Stomach (tissue), 9 donors: Measurements from ENCODE around the gene RPS18. TPM values are rescaled to one million over a fixed set of nuclear protein-coding genes. Genes with fewer than 3 reads are reported as not detected.
A peak's percentile ranks its signal among the peaks of the same experiment; 100 is the strongest.

Experiments
- DNase-seq, 2 donors: peaks; one replicate each; pipeline versions ENCODE4 v3.0.0 to v3.0.0-alpha.2; 2013 to 2019
- H3K27ac ChIP-seq, 5 donors: fragments of 200-600 bp in 4 of 5; sonication (generic) in 4 of 5; one replicate each; pipeline ENCODE4 v1.5.1; 2013 to 2019; ENCODE audit warnings: mild to moderate bottlenecking in 1 of 5, moderate library complexity in 1 of 5
- H3K27me3 ChIP-seq, 3 donors: fragments of 200-600 bp; sonication (generic); one replicate each; pipeline ENCODE4 v1.5.1; 2017 to 2019; ENCODE audit warnings: mixed run types in 1 of 3
- H3K36me3 ChIP-seq, 4 donors: fragments of 200-600 bp; sonication (generic); 1 replicate in 3 of 4; 2 replicates in 1 of 4; pipeline ENCODE4 v1.5.1; 2016 to 2019
- H3K4me1 ChIP-seq, 4 donors: fragments of 200-600 bp; sonication (generic); one replicate each; pipeline ENCODE4 v1.5.1; 2016 to 2019
- H3K4me3 ChIP-seq, 4 donors: fragments of 200-600 bp; sonication (generic) in 3 of 4; one replicate each; pipeline ENCODE4 v1.5.1; 2016 to 2019; ENCODE audit warnings: mild to moderate bottlenecking in 1 of 4
- H3K9me3 ChIP-seq, 4 donors: fragments of 200-600 bp; sonication (generic); one replicate each; pipeline ENCODE4 v1.5.1; 2016 to 2019
- EP300 ChIP-seq: sonication (generic); formaldehyde crosslinking; IDR thresholded peaks from one replicate; pipeline ENCODE4 v1.6.1; 2017; ENCODE audit warnings: antibody characterized with exemption
- POLR2A ChIP-seq, 4 donors: fragments of 450-650 bp; IDR thresholded peaks; one replicate each; pipeline ENCODE4 v1.6.1; 2016; ENCODE audit warnings: antibody characterized with exemption in 4 of 4, control low read depth in 2 of 4, mild to moderate bottlenecking in 1 of 4, moderate library complexity in 1 of 4
- POLR2AphosphoS5 ChIP-seq, 3 donors: sonication (generic); formaldehyde crosslinking; IDR thresholded peaks; one replicate each; pipeline ENCODE4 v1.6.1; 2016; ENCODE audit warnings: antibody characterized with exemption in 3 of 3
- WGBS, 5 donors: extraction: QIAGEN DNeasy Blood & Tissue Kit in 3 of 5; methylation state at CpG; one replicate each; pipeline versions ENCODE4 v1.1.5 to v1.1.7; 2013 to 2018; 5-methylcytosine and 5-hydroxymethylcytosine counted together
- intact Hi-C: fragments of 100-400 bp; cut with DNase I; formaldehyde crosslinking; loops from one replicate; pipeline ENCODE4 v1.15.1; 2023; ENCODE audit warnings: low total_unique reads
- polyA plus RNA-seq, 3 donors: library from polyadenylated mRNA; stranded (reverse); fragments of 200-250 nt; gene quantifications; one replicate each; pipeline ENCODE4 v1.2.3, GENCODE V29; 2013
- total RNA-seq, 5 donors: library from RNA; depleted of rRNA; stranded (reverse); fragments of >200 nt; gene quantifications; one replicate each; pipeline versions ENCODE4 v1.1.0 to v1.2.3, GENCODE V29; 2014 to 2016
- TF ChIP-seq, protein P1 (sequence below), 7 experiments: fragments of 450-650 bp in 4 of 7; fragments of 200-600 bp in 3 of 7; sonication (generic) in 3 of 7; IDR thresholded peaks; one replicate each; pipeline ENCODE4 v1.5.1; 2016 to 2019; ENCODE audit warnings: antibody characterized with exemption in 7 of 7, control low read depth in 2 of 7, mild to moderate bottlenecking in 1 of 7
- donor health status: healthy with polysubstance abuse.
- donor health status: Bipolar disorder and iron deficiency.
- donor health status: healthy.

RPS18 gene
- total and polyA plus RNA-seq, 8 donors = 279 to 9,227 (median 2,699) TPM

DNA sequence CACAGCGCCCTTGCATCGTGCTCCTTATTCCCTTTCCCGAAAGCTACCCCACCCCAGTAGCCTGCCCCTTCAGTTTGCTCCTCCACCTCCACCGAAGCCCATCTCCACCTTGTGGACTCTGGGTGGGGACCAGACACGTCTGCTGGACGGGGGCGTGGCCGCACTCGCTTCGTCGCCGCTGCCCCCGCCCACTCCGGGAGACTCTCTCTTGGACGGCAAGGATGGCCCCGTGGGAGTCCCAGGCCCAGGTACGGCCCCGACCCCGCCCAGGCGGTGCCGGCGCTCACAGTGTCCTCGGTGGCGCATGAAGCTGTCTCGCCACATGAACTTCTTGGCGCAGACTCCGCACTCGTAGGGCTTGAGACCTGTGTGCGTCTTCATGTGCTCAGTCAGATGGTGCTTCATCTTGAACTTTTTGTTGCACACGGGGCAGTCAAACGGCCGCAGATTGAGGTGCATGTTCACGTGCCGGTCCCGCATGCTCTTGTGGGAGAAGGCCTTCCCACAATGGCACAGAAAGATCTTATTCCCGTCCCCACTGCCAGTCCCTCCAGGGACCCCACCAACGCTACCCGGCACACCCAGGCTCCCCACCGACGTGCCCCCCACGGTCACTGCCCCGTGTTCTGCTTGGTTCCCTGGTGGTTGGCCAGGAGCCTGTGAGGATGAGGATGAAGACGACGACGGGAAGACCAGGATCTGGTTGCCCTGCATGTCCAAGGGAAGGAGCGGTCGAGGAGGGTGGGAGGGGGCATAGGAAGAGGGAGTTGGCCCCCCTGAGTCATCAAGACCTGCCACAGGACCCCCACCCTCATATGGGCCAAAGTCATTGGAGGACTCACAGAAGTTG lies 43.3 kb downstream of the RPS18 start:
- TF ChIP-seq EP300 (no peak), POLR2AphosphoS5 (IDR thresholded peaks at IDR 0.05) (peak in 1 of 3 donors; percentile 44), POLR2A (IDR thresholded peaks at IDR 0.05) (no peak)
- TF ChIP-seq, protein P1, sequence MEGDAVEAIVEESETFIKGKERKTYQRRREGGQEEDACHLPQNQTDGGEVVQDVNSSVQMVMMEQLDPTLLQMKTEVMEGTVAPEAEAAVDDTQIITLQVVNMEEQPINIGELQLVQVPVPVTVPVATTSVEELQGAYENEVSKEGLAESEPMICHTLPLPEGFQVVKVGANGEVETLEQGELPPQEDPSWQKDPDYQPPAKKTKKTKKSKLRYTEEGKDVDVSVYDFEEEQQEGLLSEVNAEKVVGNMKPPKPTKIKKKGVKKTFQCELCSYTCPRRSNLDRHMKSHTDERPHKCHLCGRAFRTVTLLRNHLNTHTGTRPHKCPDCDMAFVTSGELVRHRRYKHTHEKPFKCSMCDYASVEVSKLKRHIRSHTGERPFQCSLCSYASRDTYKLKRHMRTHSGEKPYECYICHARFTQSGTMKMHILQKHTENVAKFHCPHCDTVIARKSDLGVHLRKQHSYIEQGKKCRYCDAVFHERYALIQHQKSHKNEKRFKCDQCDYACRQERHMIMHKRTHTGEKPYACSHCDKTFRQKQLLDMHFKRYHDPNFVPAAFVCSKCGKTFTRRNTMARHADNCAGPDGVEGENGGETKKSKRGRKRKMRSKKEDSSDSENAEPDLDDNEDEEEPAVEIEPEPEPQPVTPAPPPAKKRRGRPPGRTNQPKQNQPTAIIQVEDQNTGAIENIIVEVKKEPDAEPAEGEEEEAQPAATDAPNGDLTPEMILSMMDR (IDR thresholded peaks at IDR 0.05) = no peak
- intact Hi-C loops = no loop called here
- no peaks in the 10 kb centered on the region for H3K9me3 ChIP-seq
- H3K27me3 ChIP-seq = no peaks in the 10 kb centered on the region
- peak overlapping the region; percentile 64 to 96 (median 76) for H3K4me3 ChIP-seq
- peaks cover 25 to 46% (median 41%) of the 10 kb centered on the region in 4 donors for H3K36me3 ChIP-seq
- H3K4me1 ChIP-seq = peaks cover 37 to 82% (median 76%) of the 10 kb centered on the region in 4 donors
- DNase-seq = peak; percentile 65 to 80
- 34 to 48% (median 36%) methylated on average over 43 to 47 of the region's 47 CpGs for WGBS, 5 donors
- H3K27ac ChIP-seq = peak overlapping the region; percentile 91 to 97 (median 97)

DNA sequence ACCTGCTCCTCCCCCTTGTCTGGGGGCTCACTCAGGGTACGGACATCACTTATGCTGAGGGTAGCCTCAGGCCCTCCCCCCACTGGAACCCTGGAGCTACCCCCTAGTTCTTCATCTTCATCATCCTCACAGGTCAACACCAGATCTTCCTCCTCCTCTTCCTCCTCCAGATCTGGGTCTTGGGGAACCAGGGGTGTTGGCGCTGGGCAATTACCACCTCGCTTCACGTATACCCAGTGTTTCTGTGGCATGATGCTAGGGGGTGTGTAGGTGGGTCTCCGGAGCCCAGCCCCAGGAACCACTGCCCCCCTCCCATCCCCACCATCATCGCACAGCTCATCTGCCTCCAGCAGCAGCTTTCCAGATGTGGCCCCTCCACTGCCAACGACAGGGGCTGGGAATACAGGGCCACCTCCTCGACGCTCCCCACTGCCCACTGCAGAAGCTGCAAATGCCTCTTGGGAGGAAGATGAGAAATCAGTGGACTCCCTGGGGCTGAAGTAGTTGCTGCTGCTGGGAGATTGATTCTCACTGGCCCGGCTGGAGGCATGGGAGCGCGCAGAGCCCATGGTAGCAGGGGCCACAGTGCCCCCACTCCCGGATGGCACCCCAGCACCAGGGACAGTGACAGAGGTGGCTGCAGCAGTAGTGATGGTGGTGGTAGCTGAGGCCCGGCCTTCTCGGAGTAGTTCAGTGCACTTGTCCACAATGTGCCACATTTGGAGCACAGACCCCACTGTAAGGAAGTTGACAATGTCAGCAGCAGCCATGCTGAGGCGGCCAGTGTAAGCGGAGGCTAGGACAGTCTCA lies 44.1 kb downstream of the RPS18 start:
- intact Hi-C loops = no loop called here
- WGBS, 5 donors = 89 to 92% (median 91%) methylated on average over 15 to 17 of the region's 17 CpGs
- H3K36me3 ChIP-seq = peaks cover 27 to 46% (median 41%) of the 10 kb centered on the region in 4 donors
- peak overlapping the region in 3 of 5 donors; percentile 97 for H3K27ac ChIP-seq
- H3K9me3 ChIP-seq = no peaks in the 10 kb centered on the region
- no peak for TF ChIP-seq EP300
- TF ChIP-seq POLR2A (IDR thresholded peaks at IDR 0.05) = no peak
- no peak for TF ChIP-seq POLR2AphosphoS5 (IDR thresholded peaks at IDR 0.05)
- H3K4me1 ChIP-seq = peaks cover 46 to 82% (median 80%) of the 10 kb centered on the region in 4 donors
- DNase-seq = no peak
- H3K27me3 ChIP-seq = no peaks in the 10 kb centered on the region
- no peak overlapping the region for H3K4me3 ChIP-seq

DNA sequence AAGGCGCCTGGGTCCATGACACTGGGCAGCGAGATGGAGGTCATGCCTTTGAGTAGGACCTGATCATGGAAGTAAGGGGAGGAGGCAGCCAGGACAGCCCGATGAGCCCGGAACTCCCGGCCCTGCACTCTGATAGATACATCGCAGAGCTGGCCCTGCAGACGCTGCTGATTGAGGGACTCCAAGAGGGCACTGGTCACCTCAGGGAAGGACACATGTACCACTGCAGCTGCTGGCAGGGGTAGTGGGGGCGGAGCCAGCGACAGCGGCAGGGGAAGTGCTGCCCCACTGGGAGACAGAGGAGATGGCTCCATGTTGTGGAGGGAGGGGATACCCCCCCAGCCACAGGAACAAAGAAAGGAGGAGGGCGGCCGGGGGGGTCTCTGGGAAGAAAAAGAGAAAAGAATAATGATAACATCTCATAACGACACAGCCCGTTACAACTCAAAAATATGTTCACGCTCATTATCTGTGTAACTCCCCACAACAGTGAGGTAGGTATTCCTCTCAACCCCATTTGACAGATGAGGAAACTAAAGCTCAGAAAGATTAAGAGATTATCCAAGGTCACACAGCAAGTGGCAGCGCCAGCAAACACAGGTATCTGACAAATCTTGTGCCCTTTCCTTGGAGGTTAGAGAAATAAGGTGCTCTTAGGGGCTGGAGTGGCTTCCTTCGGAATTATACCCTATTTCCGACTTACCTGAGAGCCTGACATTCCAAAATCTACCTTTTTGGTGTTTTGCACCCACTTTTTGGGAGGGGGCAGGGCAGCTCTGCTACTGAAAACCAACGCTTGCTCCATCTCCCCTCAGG lies 44.9 kb downstream of the RPS18 start:
- peak in 1 of 2 donors; percentile 42 for DNase-seq
- WGBS, 5 donors = 74 to 79% (median 76%) methylated on average over 19 of the region's 19 CpGs
- no peaks in the 10 kb centered on the region for H3K27me3 ChIP-seq
- peaks cover 27 to 45% (median 40%) of the 10 kb centered on the region in 4 donors for H3K36me3 ChIP-seq
- peak overlapping the region; percentile 22 to 97 (median 89) for H3K27ac ChIP-seq
- H3K4me1 ChIP-seq = peaks cover 50 to 82% (median 80%) of the 10 kb centered on the region in 4 donors
- intact Hi-C loops = no loop called here
- H3K4me3 ChIP-seq = peak overlapping the region; percentile 47 to 58 (median 53)
- TF ChIP-seq POLR2AphosphoS5 (IDR thresholded peaks at IDR 0.05) (no peak), EP300 (no peak), POLR2A (IDR thresholded peaks at IDR 0.05) (no peak)
- TF ChIP-seq, protein P1 (IDR thresholded peaks at IDR 0.05) = no peak
- H3K9me3 ChIP-seq = no peaks in the 10 kb centered on the region

DNA sequence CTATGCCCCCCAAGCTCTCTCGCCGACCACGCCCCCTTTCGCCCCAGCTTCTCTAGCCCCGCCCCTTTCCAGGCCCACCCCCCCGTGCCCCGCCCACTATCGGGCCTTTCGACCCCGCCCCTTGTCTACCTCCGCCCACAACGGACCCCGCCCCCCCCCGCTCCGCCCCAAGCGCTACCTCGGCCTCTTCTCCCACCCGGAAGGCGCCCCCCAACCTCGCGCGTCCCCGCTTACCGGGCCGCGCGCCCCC lies 45.5 kb downstream of the RPS18 start:
- no peak for DNase-seq
- no peaks in the 10 kb centered on the region for H3K27me3 ChIP-seq
- H3K9me3 ChIP-seq = no peaks in the 10 kb centered on the region
- 1 to 4% (median 1%) methylated on average over 6 to 27 of the region's 27 CpGs for WGBS, 5 donors
- peaks cover 48 to 81% (median 80%) of the 10 kb centered on the region in 4 donors for H3K4me1 ChIP-seq
- H3K36me3 ChIP-seq = peaks cover 27 to 45% (median 40%) of the 10 kb centered on the region in 4 donors
- peak overlapping the region; percentile 47 to 58 (median 53) for H3K4me3 ChIP-seq
- intact Hi-C loops = no loop called here
- peak overlapping the region; percentile 80 to 97 (median 89) for H3K27ac ChIP-seq
- TF ChIP-seq POLR2A (IDR thresholded peaks at IDR 0.05) = no peak
- no peak for TF ChIP-seq POLR2AphosphoS5 (IDR thresholded peaks at IDR 0.05)
- TF ChIP-seq, protein P1 (IDR thresholded peaks at IDR 0.05) = no peak
- no peak for TF ChIP-seq EP300
